HepG2 (cell line): ENCODE measurements around the gene CCDC88B. TPM values are rescaled to one million over a fixed set of nuclear protein-coding genes. Genes with fewer than 3 reads are reported as not detected.

ENCODE experiments used
- AGO1 ChIP-seq: fragments of 200-400 bp; formaldehyde crosslinking; IDR thresholded peaks from 2 replicates; pipeline ENCODE4 v1.6.1; 2017; ENCODE audit warnings: mild to moderate bottlenecking, low read depth, low read length, moderate library complexity; ENCODE audit not compliant: poor library complexity, severe bottlenecking
- AGO2 ChIP-seq: fragments of 200-400 bp; formaldehyde crosslinking; optimal IDR thresholded peaks from 2 replicates; pipeline ENCODE3; 2017; ENCODE audit warnings: mild to moderate bottlenecking, low read depth, low read length, moderate library complexity
- FOXK2 ChIP-seq: fragments of 450-650 bp; IDR thresholded peaks from 2 replicates; pipeline ENCODE4 v1.6.1; 2016
- FOXM1 ChIP-seq: sonication (generic); formaldehyde crosslinking; IDR thresholded peaks from 2 replicates; pipeline ENCODE4 v1.5.0; 2020; ENCODE audit warnings: missing genetic modification reagents
- HIVEP1 ChIP-seq: sonication (generic); formaldehyde crosslinking; IDR thresholded peaks from 2 replicates; pipeline ENCODE4 v1.4.0; 2020; ENCODE audit warnings: mild to moderate bottlenecking, missing genetic modification reagents
- NR2C2 ChIP-seq: sonication (generic); formaldehyde crosslinking; IDR thresholded peaks from 2 replicates; pipeline ENCODE4 v1.4.0; 2020; ENCODE audit warnings: missing genetic modification reagents, mild to moderate bottlenecking, moderate library complexity, borderline replicate concordance
- PHF8 ChIP-seq: sonication (generic); formaldehyde crosslinking; IDR thresholded peaks from 2 replicates; pipeline ENCODE4 v1.5.0; 2020; ENCODE audit warnings: missing genetic modification reagents
- RAD51 ChIP-seq: fragments of 450-650 bp; IDR thresholded peaks from 2 replicates; pipeline ENCODE4 v1.6.1; 2016; ENCODE audit warnings: borderline replicate concordance
- SPEN ChIP-seq: sonication (generic); formaldehyde crosslinking; IDR thresholded peaks from 2 replicates; pipeline ENCODE4 v1.5.1; 2020; ENCODE audit warnings: low read depth, mild to moderate bottlenecking, missing genetic modification reagents
- STAG1 ChIP-seq: sonication (generic); formaldehyde crosslinking; IDR thresholded peaks from 2 replicates; pipeline ENCODE4 v1.4.0; 2020; ENCODE audit warnings: missing genetic modification reagents
- TEAD3 ChIP-seq: optimal IDR thresholded peaks from 2 replicates; pipeline ENCODE3; 2016; ENCODE audit warnings: borderline replicate concordance
- TOE1 ChIP-seq: sonication (generic); formaldehyde crosslinking; IDR thresholded peaks from 2 replicates; pipeline ENCODE4 v1.4.0; 2020; ENCODE audit warnings: mild to moderate bottlenecking, missing genetic modification reagents
- ZIK1 ChIP-seq: sonication (generic); formaldehyde crosslinking; IDR thresholded peaks from 2 replicates; pipeline ENCODE4 v1.5.0; 2020; ENCODE audit warnings: mild to moderate bottlenecking, low read depth, missing genetic modification reagents, borderline replicate concordance
- ZNF224 ChIP-seq: sonication (generic); formaldehyde crosslinking; IDR thresholded peaks from 2 replicates; pipeline ENCODE4 v1.5.0; 2020; ENCODE audit warnings: mild to moderate bottlenecking, missing genetic modification reagents
- ZNF335 ChIP-seq: sonication (generic); formaldehyde crosslinking; IDR thresholded peaks from 2 replicates; pipeline ENCODE4 v1.4.0; 2020; ENCODE audit warnings: missing genetic modification reagents
- ZNF564 ChIP-seq: sonication (generic); formaldehyde crosslinking; IDR thresholded peaks from 2 replicates; pipeline ENCODE4 v1.8.1; 2023; ENCODE audit warnings: mild to moderate bottlenecking, missing genetic modification reagents
- ZNF780A ChIP-seq: sonication (generic); formaldehyde crosslinking; IDR thresholded peaks from 2 replicates; pipeline ENCODE4 v1.8.0; 2022; ENCODE audit warnings: mild to moderate bottlenecking, missing genetic modification reagents, moderate library complexity
- polyA plus RNA-seq, 8 experiments: library from polyadenylated mRNA; depleted of rRNA in 3 of 8; stranded (reverse) in 7 of 8; unstranded in 1 of 8; fragments of >200 nt; fragmentation: Illumina TruSeq in 4 of 8; extraction: Trizol in 4 of 8; gene quantifications; 2 replicates each; pipeline versions ENCODE4 v1.2.1 to v1.2.3, GENCODE V29; 2011 to 2016; ENCODE audit warnings: low read depth in 4 of 8, missing spikeins in 1 of 8, mixed read lengths in 1 of 8; ENCODE audit not compliant: insufficient read depth in 1 of 8
- total RNA-seq, 5 experiments: library from RNA; depleted of rRNA; stranded (reverse); fragments of >200 nt; fragmentation: Illumina TruSeq; extraction: Trizol; gene quantifications; 2 replicates each; pipeline ENCODE4 v1.2.3, GENCODE V29; 2016; ENCODE audit warnings: low read depth in 1 of 5
- TF ChIP-seq, protein P1 (sequence below): sonication (generic); formaldehyde crosslinking; IDR thresholded peaks from 2 replicates; pipeline ENCODE4 v1.4.0; 2020; ENCODE audit warnings: missing genetic modification reagents, borderline replicate concordance
- TF ChIP-seq, protein P2 (sequence below): sonication (generic); formaldehyde crosslinking; IDR thresholded peaks from 2 replicates; pipeline ENCODE4 v1.8.0; 2022; ENCODE audit warnings: mild to moderate bottlenecking, missing genetic modification reagents; ENCODE audit not compliant: insufficient replicate concordance
- TF ChIP-seq, protein P3 (sequence below): sonication (generic); formaldehyde crosslinking; IDR thresholded peaks from 2 replicates; pipeline ENCODE4 v1.8.0; 2022; ENCODE audit warnings: missing genetic modification reagents, mild to moderate bottlenecking, moderate library complexity, borderline replicate concordance
- TF ChIP-seq, protein P4 (sequence below): sonication (generic); formaldehyde crosslinking; IDR thresholded peaks from 2 replicates; pipeline ENCODE4; 2020; ENCODE audit warnings: missing genetic modification reagents, mild to moderate bottlenecking, borderline replicate concordance

The CCDC88B gene
- total and polyA plus RNA-seq, 2 of the 13 experiments (the other 11 are each of a cell fraction or from before 2014, with no cell fraction given): 3.6 to 4.8 TPM

DNA sequence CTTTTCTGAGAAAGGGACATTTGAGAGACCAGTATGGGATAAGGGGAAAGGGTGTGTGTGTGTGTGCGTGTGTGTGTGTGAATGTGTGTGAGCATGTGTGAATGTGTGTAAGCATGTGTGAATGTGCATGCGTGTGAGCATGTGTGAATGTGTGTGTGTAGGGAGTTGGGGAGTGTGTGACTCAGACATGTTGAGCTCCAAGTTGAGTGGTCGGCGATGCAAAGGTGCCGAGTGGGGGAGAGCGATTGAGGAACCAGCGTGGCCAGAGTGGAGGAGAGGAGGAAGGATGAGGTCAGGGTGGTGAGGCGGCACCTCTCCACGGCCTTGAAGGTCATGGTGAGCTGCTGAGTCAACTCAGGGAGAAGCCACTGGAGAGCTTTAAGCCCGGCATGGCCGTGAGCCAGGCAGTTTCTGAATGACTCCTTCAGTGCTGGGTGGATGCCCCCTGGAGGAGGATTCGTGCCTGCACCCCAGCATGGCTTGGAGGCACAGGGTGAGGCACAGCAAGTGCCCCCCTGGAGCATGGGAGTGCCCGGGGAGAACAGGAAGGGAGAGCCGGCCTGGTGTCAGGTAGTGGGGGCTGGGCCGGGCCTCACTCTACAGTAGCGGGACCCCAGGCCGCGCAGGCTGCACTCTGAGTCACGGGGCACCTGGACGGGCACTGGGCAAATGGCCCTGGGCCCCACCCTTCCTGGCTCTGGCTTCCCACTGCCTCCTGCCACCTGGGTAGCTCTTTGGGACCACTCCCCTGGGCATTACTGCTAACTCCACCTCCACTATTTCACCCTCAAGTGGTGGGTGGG lies 8.2 kb upstream of the CCDC88B start (continued):
- TF ChIP-seq FOXK2 (no peak), SPEN (no peak), NR2C2 (no peak), ZNF335 (0 out of 2 replicates have a peak, but pooled peaks have one; percentile 38), ZNF780A (no peak), ZNF224 (no peak), STAG1 (CRISPR knock-in tag) (peak; percentile 61), ZIK1 (no peak), AGO2 (no peak), FOXM1 (no peak), TEAD3 (CRISPR knock-in tag) (peak; percentile 26), RAD51 (no peak), TOE1 (CRISPR knock-in tag) (no peak), HIVEP1 (no peak), PHF8 (CRISPR knock-in tag) (no peak; the same call in 1 of the 2 replicates), ZNF564 (CRISPR knock-in tag) (no peak), AGO1 (no peak)
- TF ChIP-seq, protein P1, sequence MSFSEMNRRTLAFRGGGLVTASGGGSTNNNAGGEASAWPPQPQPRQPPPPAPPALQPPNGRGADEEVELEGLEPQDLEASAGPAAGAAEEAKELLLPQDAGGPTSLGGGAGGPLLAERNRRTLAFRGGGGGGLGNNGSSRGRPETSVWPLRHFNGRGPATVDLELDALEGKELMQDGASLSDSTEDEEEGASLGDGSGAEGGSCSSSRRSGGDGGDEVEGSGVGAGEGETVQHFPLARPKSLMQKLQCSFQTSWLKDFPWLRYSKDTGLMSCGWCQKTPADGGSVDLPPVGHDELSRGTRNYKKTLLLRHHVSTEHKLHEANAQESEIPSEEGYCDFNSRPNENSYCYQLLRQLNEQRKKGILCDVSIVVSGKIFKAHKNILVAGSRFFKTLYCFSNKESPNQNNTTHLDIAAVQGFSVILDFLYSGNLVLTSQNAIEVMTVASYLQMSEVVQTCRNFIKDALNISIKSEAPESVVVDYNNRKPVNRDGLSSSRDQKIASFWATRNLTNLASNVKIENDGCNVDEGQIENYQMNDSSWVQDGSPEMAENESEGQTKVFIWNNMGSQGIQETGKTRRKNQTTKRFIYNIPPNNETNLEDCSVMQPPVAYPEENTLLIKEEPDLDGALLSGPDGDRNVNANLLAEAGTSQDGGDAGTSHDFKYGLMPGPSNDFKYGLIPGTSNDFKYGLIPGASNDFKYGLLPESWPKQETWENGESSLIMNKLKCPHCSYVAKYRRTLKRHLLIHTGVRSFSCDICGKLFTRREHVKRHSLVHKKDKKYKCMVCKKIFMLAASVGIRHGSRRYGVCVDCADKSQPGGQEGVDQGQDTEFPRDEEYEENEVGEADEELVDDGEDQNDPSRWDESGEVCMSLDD (CRISPR knock-in tag): no peak
- TF ChIP-seq, protein P2, sequence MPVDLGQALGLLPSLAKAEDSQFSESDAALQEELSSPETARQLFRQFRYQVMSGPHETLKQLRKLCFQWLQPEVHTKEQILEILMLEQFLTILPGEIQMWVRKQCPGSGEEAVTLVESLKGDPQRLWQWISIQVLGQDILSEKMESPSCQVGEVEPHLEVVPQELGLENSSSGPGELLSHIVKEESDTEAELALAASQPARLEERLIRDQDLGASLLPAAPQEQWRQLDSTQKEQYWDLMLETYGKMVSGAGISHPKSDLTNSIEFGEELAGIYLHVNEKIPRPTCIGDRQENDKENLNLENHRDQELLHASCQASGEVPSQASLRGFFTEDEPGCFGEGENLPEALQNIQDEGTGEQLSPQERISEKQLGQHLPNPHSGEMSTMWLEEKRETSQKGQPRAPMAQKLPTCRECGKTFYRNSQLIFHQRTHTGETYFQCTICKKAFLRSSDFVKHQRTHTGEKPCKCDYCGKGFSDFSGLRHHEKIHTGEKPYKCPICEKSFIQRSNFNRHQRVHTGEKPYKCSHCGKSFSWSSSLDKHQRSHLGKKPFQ (CRISPR knock-in tag): no peak
- TF ChIP-seq, protein P3, sequence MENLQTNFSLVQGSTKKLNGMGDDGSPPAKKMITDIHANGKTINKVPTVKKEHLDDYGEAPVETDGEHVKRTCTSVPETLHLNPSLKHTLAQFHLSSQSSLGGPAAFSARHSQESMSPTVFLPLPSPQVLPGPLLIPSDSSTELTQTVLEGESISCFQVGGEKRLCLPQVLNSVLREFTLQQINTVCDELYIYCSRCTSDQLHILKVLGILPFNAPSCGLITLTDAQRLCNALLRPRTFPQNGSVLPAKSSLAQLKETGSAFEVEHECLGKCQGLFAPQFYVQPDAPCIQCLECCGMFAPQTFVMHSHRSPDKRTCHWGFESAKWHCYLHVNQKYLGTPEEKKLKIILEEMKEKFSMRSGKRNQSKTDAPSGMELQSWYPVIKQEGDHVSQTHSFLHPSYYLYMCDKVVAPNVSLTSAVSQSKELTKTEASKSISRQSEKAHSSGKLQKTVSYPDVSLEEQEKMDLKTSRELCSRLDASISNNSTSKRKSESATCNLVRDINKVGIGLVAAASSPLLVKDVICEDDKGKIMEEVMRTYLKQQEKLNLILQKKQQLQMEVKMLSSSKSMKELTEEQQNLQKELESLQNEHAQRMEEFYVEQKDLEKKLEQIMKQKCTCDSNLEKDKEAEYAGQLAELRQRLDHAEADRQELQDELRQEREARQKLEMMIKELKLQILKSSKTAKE (CRISPR knock-in tag): no peak
- TF ChIP-seq, protein P4, sequence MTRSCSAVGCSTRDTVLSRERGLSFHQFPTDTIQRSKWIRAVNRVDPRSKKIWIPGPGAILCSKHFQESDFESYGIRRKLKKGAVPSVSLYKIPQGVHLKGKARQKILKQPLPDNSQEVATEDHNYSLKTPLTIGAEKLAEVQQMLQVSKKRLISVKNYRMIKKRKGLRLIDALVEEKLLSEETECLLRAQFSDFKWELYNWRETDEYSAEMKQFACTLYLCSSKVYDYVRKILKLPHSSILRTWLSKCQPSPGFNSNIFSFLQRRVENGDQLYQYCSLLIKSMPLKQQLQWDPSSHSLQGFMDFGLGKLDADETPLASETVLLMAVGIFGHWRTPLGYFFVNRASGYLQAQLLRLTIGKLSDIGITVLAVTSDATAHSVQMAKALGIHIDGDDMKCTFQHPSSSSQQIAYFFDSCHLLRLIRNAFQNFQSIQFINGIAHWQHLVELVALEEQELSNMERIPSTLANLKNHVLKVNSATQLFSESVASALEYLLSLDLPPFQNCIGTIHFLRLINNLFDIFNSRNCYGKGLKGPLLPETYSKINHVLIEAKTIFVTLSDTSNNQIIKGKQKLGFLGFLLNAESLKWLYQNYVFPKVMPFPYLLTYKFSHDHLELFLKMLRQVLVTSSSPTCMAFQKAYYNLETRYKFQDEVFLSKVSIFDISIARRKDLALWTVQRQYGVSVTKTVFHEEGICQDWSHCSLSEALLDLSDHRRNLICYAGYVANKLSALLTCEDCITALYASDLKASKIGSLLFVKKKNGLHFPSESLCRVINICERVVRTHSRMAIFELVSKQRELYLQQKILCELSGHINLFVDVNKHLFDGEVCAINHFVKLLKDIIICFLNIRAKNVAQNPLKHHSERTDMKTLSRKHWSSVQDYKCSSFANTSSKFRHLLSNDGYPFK (CRISPR knock-in tag): no peak
